ENCODE data around the gene CST11.

DNA sequence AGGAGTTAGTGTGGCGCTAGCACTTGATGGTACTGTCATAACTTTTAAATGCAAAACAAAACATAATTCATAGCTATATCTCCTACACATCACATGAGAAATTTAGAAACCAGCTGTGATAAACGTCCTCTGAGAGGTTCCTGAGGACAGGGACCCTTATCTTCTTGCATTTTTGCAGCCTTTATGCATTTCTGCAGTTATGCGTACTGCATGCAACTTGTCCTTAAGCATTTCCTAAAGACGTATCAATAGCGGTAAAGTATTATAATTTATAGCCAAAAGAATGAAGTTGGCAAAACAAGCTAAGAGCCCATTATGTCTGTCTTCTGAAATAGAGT is 33.0 kb downstream of the CST11 start:
- TF ChIP-seq GATA2 (IDR thresholded peaks at IDR 0.05; ENCODE audit: low read depth, low read length) (no peak), GATA3 (IDR thresholded peaks at IDR 0.05; ENCODE audit: low read depth, low read length) (no peak)

Measured in SH-SY5Y (cell line).